Measurements from ENCODE around the gene GLCCI1.

DNA sequence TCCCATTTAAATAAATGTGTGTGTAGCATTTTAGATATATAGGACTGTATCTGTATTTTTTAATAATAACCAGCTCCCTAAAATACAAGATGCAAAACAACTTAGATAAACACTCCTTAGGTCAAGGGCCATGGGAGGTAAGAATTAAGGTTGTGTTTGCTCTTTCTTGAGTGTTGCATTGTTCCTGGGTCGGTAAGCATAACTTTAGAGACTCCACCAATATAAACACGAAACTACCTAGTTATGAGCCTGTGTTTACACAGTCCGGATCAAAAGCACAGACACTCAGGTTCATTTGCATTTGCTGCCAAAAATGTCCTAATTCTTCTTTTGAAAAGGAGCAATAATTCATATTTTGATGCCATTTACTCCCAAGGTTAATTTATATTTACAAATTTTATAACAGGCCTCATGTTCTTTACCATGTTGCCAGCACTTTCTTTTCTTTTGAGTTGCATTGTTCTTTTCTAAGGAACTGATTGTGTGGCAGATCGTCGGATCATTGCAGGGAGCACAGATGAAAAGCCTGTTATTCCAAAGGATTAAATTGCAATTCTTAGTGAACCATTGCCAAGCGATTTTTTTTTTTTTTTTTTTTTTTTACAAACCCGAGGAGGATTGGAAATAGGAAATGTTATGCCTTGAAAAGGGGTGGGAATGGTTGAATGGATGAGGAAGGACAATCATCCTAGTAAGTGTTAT, 45.8 kb upstream of the GLCCI1 start:
- TF ChIP-seq JUND (IDR thresholded peaks at IDR 0.05; ENCODE audit: low read length) (no peak), EZH2 (IDR thresholded peaks at IDR 0.05; ENCODE audit: low read depth, low read length, severe bottlenecking) (no peak), POLR2A (IDR thresholded peaks at IDR 0.05; ENCODE audit: control extremely low read depth in 1 of 2, low read depth in 2 of 2, low read length in 2 of 2) (no peak)
